ENCODE data around the gene WEE2. TPM values are rescaled to one million over a fixed set of nuclear protein-coding genes. Genes with fewer than 3 reads are reported as not detected.
"Not testable (repeated sequence)": the region's sequence is repeated elsewhere in the genome, so short reads cannot be mapped to it uniquely, and the experiment has no call there.

The WEE2 gene
- total RNA-seq, 2 donors from 2014 or later: not detected

DNA sequence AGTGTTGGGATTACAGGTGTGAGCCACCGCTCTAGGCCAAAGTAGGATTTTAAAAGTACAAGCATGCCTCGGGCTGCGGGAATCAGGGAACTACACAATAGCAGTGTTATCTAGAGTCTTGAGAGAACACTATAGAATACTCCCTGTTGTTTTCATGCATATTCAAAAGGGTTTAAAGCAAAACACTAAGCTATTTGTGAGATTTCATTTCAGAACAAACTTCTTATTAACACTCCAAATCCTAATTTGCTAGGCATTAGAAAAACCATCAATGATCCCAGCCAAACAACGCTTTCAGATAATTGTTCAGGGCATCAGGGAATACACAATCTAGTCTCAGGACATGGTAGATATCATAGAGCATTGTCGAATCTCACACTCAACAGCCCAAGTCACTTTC is 20.1 kb upstream of the WEE2 start:
- intact Hi-C loops (cut with DNase I): no loop called here
- Histone ChIP-seq H3K36me3 (replicated peaks in 1 of 2; ENCODE audit: insufficient read depth in 1 of 2, low read depth in 2 of 2) (peaks cover 0 to 8% of the 10 kb centered on the region in 2 donors), H3K4me3 (no peak overlapping the region), H3K27me3 (no peaks in the 10 kb centered on the region), H3K9me3 (no peaks in the 10 kb centered on the region), H3K4me1 (no peaks in the 10 kb centered on the region), H3K27ac (no peak overlapping the region)
- no peak for TF ChIP-seq POLR2A (IDR thresholded peaks at IDR 0.05)
- TF ChIP-seq, protein P1, sequence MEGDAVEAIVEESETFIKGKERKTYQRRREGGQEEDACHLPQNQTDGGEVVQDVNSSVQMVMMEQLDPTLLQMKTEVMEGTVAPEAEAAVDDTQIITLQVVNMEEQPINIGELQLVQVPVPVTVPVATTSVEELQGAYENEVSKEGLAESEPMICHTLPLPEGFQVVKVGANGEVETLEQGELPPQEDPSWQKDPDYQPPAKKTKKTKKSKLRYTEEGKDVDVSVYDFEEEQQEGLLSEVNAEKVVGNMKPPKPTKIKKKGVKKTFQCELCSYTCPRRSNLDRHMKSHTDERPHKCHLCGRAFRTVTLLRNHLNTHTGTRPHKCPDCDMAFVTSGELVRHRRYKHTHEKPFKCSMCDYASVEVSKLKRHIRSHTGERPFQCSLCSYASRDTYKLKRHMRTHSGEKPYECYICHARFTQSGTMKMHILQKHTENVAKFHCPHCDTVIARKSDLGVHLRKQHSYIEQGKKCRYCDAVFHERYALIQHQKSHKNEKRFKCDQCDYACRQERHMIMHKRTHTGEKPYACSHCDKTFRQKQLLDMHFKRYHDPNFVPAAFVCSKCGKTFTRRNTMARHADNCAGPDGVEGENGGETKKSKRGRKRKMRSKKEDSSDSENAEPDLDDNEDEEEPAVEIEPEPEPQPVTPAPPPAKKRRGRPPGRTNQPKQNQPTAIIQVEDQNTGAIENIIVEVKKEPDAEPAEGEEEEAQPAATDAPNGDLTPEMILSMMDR (IDR thresholded peaks at IDR 0.05): no peak
- ATAC-seq (no peak), DNase-seq (no peak)
- 92 to 98% methylated on average over 5 of the region's 5 CpGs for WGBS, 2 donors

DNA sequence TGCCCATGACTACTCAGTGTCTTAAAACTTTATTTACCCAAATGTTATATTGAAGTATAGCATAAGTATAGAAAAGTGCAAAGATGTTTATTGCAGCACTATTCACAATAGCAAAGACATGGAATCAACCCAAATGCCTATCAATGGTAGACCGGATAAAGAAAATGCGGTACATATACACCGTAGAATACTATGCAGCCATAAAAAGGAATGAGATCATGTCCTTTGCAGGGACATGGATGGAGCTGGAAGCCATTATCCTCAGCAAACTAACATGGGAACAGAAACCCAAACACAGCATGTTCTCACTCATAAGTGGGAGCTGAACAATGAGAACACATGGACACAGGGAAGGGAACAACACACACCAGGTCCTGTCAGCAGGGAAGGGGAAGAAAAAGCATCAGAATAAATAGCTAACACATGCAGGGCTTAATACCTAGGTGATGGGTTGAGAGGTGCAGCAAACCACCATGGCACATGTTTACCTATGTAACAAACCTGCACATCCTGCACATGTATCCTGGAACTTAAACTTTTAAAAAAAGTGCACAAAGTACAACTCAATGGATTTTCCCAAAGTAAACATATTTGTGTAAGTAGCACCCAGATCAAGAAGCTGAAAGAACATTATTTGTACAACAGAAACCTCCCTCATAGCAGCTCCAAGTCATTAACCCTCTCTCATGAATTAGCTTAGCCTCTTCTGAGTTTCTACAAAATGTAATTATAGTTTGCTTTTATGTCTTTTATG is 18.9 kb upstream of the WEE2 start:
- DNase-seq; H3K4me1 ChIP-seq; intact Hi-C loops (cut with DNase I); H3K4me3 ChIP-seq; ATAC-seq; H3K27ac ChIP-seq; H3K27me3 ChIP-seq; H3K36me3 ChIP-seq (replicated peaks in 1 of 2; ENCODE audit: insufficient read depth in 1 of 2, low read depth in 2 of 2); H3K9me3 ChIP-seq: not testable (repeated sequence)
- 97 to 100% methylated on average over 3 of the region's 3 CpGs for WGBS, 2 donors

DNA sequence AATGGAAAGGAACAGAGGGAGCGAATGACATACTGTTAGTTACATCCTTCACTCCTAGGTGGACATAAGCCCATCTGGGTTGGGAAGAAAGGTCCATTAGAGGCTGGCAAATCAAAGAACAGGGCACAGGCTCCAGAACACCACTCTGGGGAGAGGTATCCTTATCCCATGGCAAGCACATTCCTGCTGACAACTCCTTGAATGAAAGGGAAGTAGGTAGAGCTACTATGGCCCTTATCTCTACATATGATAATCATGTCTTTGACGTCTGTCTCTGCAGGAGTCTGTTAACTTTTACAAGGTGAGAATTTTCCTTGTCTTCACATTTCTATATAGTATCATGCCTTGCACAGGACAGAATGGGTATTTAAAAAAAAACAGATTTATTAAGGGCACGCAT is 16.6 kb upstream of the WEE2 start:
- H3K4me3 ChIP-seq: no peak overlapping the region
- WGBS, 2 donors: 72 to 77% methylated on average over 3 of the region's 3 CpGs
- intact Hi-C loops (cut with DNase I): no loop called here
- H3K9me3 ChIP-seq: no peaks in the 10 kb centered on the region
- no peak overlapping the region for H3K27ac ChIP-seq
- H3K4me1 ChIP-seq: peaks cover 20% of the 10 kb centered on the region
- H3K27me3 ChIP-seq: no peaks in the 10 kb centered on the region
- DNase-seq: no peak
- H3K36me3 ChIP-seq (replicated peaks in 1 of 2; ENCODE audit: insufficient read depth in 1 of 2, low read depth in 2 of 2): no peaks in the 10 kb centered on the region
- no peak for TF ChIP-seq POLR2A (IDR thresholded peaks at IDR 0.05)
- TF ChIP-seq, protein P1 (IDR thresholded peaks at IDR 0.05): no peak
- no peak for ATAC-seq

DNA sequence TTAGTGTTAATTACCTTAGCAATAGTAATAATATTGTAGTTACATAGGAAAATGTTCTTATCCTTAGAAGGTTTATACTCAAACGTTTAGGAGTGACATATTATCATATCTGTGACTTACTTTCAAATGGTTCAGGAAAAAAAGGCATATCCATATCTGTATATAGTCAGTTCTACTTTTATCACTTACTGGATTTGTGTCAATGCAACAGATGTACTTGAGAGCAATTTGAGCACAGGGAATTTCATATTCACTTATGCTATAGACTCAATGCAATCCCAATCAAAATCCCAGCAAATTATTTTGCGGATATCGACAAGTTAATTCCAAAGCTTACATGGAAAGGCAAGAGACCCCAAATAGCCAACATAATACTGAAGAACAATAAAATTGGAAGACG is 16.2 kb upstream of the WEE2 start:
- WGBS, 2 donors: 79 to 82% methylated on average over 4 of the region's 4 CpGs
- H3K36me3 ChIP-seq (replicated peaks in 1 of 2; ENCODE audit: insufficient read depth in 1 of 2, low read depth in 2 of 2): no peaks in the 10 kb centered on the region
- H3K4me3 ChIP-seq: no peak overlapping the region
- intact Hi-C loops (cut with DNase I): no loop called here
- H3K9me3 ChIP-seq: no peaks in the 10 kb centered on the region
- no peak for ATAC-seq
- H3K27ac ChIP-seq: no peak overlapping the region
- no peaks in the 10 kb centered on the region for H3K27me3 ChIP-seq
- no peak for DNase-seq
- TF ChIP-seq POLR2A (IDR thresholded peaks at IDR 0.05): no peak
- TF ChIP-seq, protein P1 (IDR thresholded peaks at IDR 0.05): no peak
- peaks cover 25% of the 10 kb centered on the region for H3K4me1 ChIP-seq

DNA sequence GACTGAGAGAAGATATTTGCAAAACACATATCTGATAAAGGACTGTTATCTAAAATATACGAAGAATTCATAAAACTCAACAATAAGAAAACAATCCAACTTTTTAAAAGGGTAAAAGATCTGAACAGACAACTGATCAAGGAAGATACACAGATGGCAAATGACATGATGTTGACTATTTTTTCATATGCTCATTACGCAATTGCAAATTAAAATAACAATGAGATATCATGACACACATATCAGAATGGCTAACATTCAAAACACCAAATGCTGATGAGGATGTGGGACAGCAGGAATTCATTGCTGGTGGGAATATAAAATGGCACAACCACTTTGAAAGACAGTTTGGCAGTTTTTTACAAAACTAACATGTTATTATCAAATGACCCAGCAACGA is 15.1 kb upstream of the WEE2 start:
- no peak for TF ChIP-seq POLR2A (IDR thresholded peaks at IDR 0.05)
- TF ChIP-seq, protein P1 (IDR thresholded peaks at IDR 0.05): no peak

More for the DNA sequence above, 15.1 kb upstream of the WEE2 start:
- H3K9me3 ChIP-seq: no peaks in the 10 kb centered on the region
- DNase-seq (no peak), ATAC-seq (no peak)
- WGBS, 2 donors: 52 to 62% methylated on average over 3 of the region's 3 CpGs
- no peak overlapping the region for H3K27ac ChIP-seq
- no peak overlapping the region for H3K4me3 ChIP-seq
- H3K4me1 ChIP-seq: peaks cover 36% of the 10 kb centered on the region
- no peaks in the 10 kb centered on the region for H3K27me3 ChIP-seq
- H3K36me3 ChIP-seq (replicated peaks in 1 of 2; ENCODE audit: insufficient read depth in 1 of 2, low read depth in 2 of 2): no peaks in the 10 kb centered on the region
- intact Hi-C loops (cut with DNase I): no loop called here
